Ovary (tissue), 3 donors: ENCODE data around the gene TIFAB.

Source experiments
- CTCF ChIP-seq, 3 donors: fragments of 450-650 bp in 2 of 3; fragments of 200-600 bp in 1 of 3; IDR thresholded peaks; one replicate each; pipeline versions ENCODE4 v1.5.1 to v1.8.0; 2016 to 2022; ENCODE audit warnings: antibody characterized with exemption in 3 of 3, mild to moderate bottlenecking in 1 of 3
- POLR2A ChIP-seq: fragments of 450-650 bp; IDR thresholded peaks from one replicate; pipeline ENCODE4 v1.6.1; 2017; ENCODE audit warnings: antibody characterized with exemption, mild to moderate bottlenecking, moderate library complexity
- donor health status: DM: no; HTN: no; CAD: no.

- no peak for TF ChIP-seq POLR2A
- no peak for TF ChIP-seq CTCF (IDR thresholded peaks at IDR 0.05)
Observed at GRCh38 chr5:135423846-135424168, 28.3 kb downstream of the TIFAB start.
